K562 (cell line): ENCODE data around the gene CBFA2T2. TPM values are rescaled to one million over a fixed set of nuclear protein-coding genes. Genes with fewer than 3 reads are reported as not detected.

ENCODE experiments used
- BRF2 ChIP-seq: IDR thresholded peaks from 3 replicates; pipeline ENCODE4 v1.6.1; 2011; ENCODE audit warnings: borderline replicate concordance, mild to moderate bottlenecking; ENCODE audit not compliant: insufficient read length, insufficient read depth
- CCNT2 ChIP-seq: IDR thresholded peaks from 2 replicates; pipeline ENCODE4 v1.6.1; 2011; ENCODE audit warnings: borderline replicate concordance, low read depth, mild to moderate bottlenecking, moderate library complexity, mixed read lengths, low read length; ENCODE audit not compliant: insufficient read length; ENCODE audit errors: extremely low read depth
- CHD4 ChIP-seq: fragments of 200-600 bp; sonication (generic); IDR thresholded peaks from 3 replicates; pipeline ENCODE4 v1.6.1; 2012; ENCODE audit warnings: low read depth, mild to moderate bottlenecking, mixed read lengths, low read length, inconsistent platforms; ENCODE audit not compliant: insufficient read depth, insufficient replicate concordance, poor library complexity, severe bottlenecking
- CUX1 ChIP-seq: fragments of 200-800 bp; sonication (Bioruptor generic); IDR thresholded peaks from 2 replicates; pipeline ENCODE4 v1.6.1; 2016; ENCODE audit warnings: missing genetic modification characterization, missing compliant biosample characterization
- GTF2B ChIP-seq: IDR thresholded peaks from 2 replicates; pipeline ENCODE4 v1.6.1; 2011; ENCODE audit not compliant: insufficient read length; ENCODE audit errors: extremely low read depth
- MBD1 ChIP-seq: fragments of 250-450 bp; sonication (Bioruptor Pico); IDR thresholded peaks from 2 replicates; pipeline ENCODE4 v1.8.0; 2022; ENCODE audit warnings: inconsistent platforms
- MEF2D ChIP-seq: conservative IDR thresholded peaks from 2 replicates; pipeline ENCODE4 v1.6.1; 2016; ENCODE audit warnings: low read depth, missing genetic modification characterization, missing compliant biosample characterization
- NFE2 ChIP-seq: IDR thresholded peaks from 2 replicates; pipeline ENCODE4 v1.6.1; 2014; ENCODE audit warnings: antibody characterized with exemption, low read depth
- OTX1 ChIP-seq: fragments of 450-650 bp; formaldehyde crosslinking; IDR thresholded peaks from 2 replicates; pipeline ENCODE4 v1.4.0; 2022; ENCODE audit warnings: mild to moderate bottlenecking
- POLR2A ChIP-seq: fragments of 450-650 bp; conservative IDR thresholded peaks from 2 replicates; pipeline ENCODE4 v1.6.1; 2016
- PRPF4 ChIP-seq: fragments of 200-400 bp; formaldehyde crosslinking; IDR thresholded peaks from one replicate; pipeline ENCODE4 v1.6.1; 2017; ENCODE audit warnings: low read length, low read depth, mild to moderate bottlenecking; ENCODE audit not compliant: insufficient read depth, poor library complexity, severe bottlenecking
- SAFB ChIP-seq: fragments of 200-400 bp; formaldehyde crosslinking; IDR thresholded peaks from 2 replicates; pipeline ENCODE4 v1.6.1; 2017; ENCODE audit warnings: low read depth, low read length, borderline replicate concordance
- ZNF224 ChIP-seq: sonication (generic); formaldehyde crosslinking; IDR thresholded peaks from 2 replicates; pipeline ENCODE4 v1.8.0; 2022; ENCODE audit warnings: mild to moderate bottlenecking, missing genetic modification reagents
- ZNF23 ChIP-seq: fragments of 250-450 bp; sonication (Bioruptor Pico); IDR thresholded peaks from 2 replicates; pipeline ENCODE4 v1.4.0; 2020; ENCODE audit warnings: mild to moderate bottlenecking
- ZNF232 ChIP-seq: sonication (generic); formaldehyde crosslinking; IDR thresholded peaks from 2 replicates; pipeline ENCODE4 v1.8.0; 2022; ENCODE audit warnings: mild to moderate bottlenecking, missing genetic modification reagents
- ZNF239 ChIP-seq: fragments of 250-450 bp; sonication (Bioruptor Pico); IDR thresholded peaks from 2 replicates; pipeline ENCODE4 v1.4.0; 2020; ENCODE audit warnings: mild to moderate bottlenecking
- ZNF253 ChIP-seq: fragments of 250-450 bp; sonication (Bioruptor Pico); conservative IDR thresholded peaks from 2 replicates; pipeline ENCODE4 v1.6.1; 2021; ENCODE audit warnings: mild to moderate bottlenecking
- ZNF766 ChIP-seq: fragments of 200-800 bp; sonication (Bioruptor generic); conservative IDR thresholded peaks from 2 replicates; pipeline ENCODE4 v1.6.1; 2016; ENCODE audit warnings: missing genetic modification characterization, missing compliant biosample characterization
- polyA plus RNA-seq, 8 experiments: library from polyadenylated mRNA; depleted of rRNA in 4 of 8; stranded (reverse) in 5 of 8; unstranded in 3 of 8; fragments of >200 nt; fragmentation: Nextera tagmentation in 2 of 8; fragmentation: Illumina TruSeq in 1 of 8; extraction: Ambion mirVana in 2 of 8; extraction: Trizol in 1 of 8; gene quantifications; 2 replicates each; pipeline versions ENCODE4 v1.2.1 to v1.2.3, GENCODE V29; 2011 to 2014; ENCODE audit warnings: inconsistent platforms in 1 of 8, missing spikeins in 1 of 8
- total RNA-seq, 7 experiments: library from RNA; depleted of rRNA in 6 of 7; stranded (reverse); fragments of >200 nt in 6 of 7; fragmentation: Illumina TruSeq in 2 of 7; extraction: Trizol in 2 of 7; gene quantifications; 2 replicates each; pipeline versions ENCODE4 v1.2.1 to v1.2.3, GENCODE V29; 2011 to 2021; ENCODE audit warnings: low replicate concordance in 1 of 7

The CBFA2T2 gene
- total and polyA plus RNA-seq, 9 of the 15 experiments (the other 6 are each of a cell fraction or from before 2014, with no cell fraction given), result 0.27 to 9.6 (median 5.8) TPM

- TF ChIP-seq CUX1 (CRISPR knock-in tag) (0 out of 2 replicates have a peak, but pooled peaks have one; percentile 43), ZNF766 (CRISPR knock-in tag) (peak; percentile 83; the same call in 1 of the 2 replicates), ZNF253 (CRISPR knock-in tag) (no peak), CHD4 (peak; percentile 17), ZNF224 (CRISPR knock-in tag) (no peak), ZNF239 (CRISPR knock-in tag) (no peak), MBD1 (CRISPR knock-in tag) (no peak), ZNF232 (CRISPR knock-in tag) (no peak), BRF2 (no peak), ZNF23 (CRISPR knock-in tag) (no peak), POLR2A (no peak), MEF2D (tag) (peak; percentile 95), NFE2 (peak; percentile 70), CCNT2 (peak; percentile 92), GTF2B (no peak), OTX1 (CRISPR knock-in tag) (no peak), SAFB (no peak), PRPF4 (no peak)
Measured at GRCh38 chr20:33688938-33689424, 199.1 kb downstream of the CBFA2T2 start (continued).
